Activated CD4-positive, alpha-beta T cell treated with anti-CD3 and anti-CD28 coated beads, Interleukin-2, Interleukin-6, amounts not matched to agents 100 ng/mL and 50 ng/mL, durations not matched to agents 16 hours and 8 hours (primary cell): ENCODE measurements around the gene ZFP57.
"Not testable (repeated sequence)": the region's sequence is repeated elsewhere in the genome, so short reads cannot be mapped to it uniquely, and the experiment has no call there.

Source experiments
- DNase-seq: peaks from one replicate; pipeline ENCODE4 v3.0.0-alpha.2; 2020

ZFP57 gene

DNA sequence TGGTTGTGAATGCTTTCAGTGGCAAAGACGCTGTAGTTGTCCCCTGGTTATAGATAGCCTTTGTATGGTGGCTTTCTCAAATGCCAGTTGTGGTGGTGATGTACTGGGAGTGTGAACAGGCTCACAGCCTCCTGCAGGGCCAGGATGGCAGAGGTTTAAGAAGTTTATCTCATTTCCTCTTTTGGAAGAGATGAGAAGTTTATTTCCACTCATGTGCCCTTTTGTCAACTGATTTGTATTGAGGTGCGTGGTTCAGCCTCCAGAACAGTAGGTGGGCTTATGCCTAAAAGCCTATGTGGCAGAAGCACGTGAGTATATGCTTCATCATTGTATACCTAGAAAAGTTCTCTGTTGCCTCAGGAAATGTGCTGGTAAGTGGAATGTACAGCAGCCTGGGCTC is 13.7 kb upstream of the ZFP57 start:
- no peak for DNase-seq

- no peak for DNase-seq
These were observed 4.9 kb upstream of the ZFP57 start for GRCh38 chr6:29685718-29686326.

DNA sequence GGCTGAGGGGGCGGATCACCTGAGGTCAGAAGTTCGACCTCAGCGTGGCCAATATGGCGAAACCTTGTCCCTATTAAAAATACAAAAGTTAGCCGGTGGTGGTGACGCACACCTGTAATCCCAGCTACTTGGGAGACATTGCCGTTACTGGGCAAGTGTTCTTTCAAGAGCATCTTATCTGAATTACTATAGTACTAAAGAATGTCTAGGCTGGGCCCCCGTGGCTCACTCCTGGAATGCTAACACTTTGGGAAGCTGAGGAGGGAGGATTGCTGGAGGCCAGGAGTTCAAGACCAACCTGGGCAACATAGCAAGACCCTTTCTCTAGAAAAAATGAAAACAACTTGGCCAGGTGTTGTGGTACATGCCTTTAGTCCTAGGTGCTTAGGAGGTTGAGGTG is 859 bp upstream of the ZFP57 start:
- DNase-seq: no peak

DNA sequence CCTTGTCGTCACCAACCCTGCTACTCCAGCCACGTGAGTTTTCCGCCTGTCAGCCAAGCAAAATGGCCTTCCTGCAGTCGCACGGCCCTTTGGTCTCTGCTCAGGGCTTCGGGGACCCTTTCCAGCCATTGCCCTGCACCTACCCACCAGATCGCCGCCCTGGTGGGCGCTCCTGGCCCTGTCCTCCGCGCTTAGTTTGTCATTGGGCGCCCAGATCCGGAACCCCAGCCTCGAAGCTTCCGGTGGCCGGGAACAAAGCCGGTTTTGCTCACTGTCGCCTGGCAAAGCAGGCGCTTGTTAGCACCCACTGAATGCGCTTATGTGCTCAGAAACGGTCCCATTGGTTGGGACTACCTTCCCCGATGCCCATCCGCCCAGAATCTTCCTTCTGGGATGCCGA is 536 bp downstream of the ZFP57 start:
- DNase-seq: no peak

DNA sequence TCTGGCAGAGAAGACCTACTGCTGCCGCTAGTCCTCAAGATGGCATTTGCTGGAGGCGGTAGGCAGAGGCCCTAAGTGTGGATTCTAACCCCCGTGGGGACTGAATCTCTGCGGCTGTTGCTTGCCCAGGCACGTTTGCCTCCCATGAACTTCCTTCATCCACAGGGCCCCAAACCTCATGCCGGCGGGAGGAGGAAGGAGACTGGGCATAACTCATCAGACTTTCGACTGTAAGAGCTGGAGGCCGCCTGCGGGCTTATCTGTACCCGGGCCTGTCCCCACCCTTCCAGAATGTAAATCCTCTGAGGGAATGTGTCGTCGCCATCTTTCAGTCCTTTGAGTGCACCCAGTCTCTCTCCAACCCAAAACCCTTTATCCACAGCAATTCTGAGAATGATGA is 990 bp downstream of the ZFP57 start:
- no peak for DNase-seq

- DNase-seq: no peak
These were observed 2.8 kb downstream of the ZFP57 start for GRCh38 chr6:29678114-29678513.

- DNase-seq: no peak
These were observed 3.9 kb downstream of the ZFP57 start for GRCh38 chr6:29676981-29677601.

GRCh38 chr6:29675561-29675960 is 5.4 kb downstream of the ZFP57 start:
- no peak for DNase-seq

DNA sequence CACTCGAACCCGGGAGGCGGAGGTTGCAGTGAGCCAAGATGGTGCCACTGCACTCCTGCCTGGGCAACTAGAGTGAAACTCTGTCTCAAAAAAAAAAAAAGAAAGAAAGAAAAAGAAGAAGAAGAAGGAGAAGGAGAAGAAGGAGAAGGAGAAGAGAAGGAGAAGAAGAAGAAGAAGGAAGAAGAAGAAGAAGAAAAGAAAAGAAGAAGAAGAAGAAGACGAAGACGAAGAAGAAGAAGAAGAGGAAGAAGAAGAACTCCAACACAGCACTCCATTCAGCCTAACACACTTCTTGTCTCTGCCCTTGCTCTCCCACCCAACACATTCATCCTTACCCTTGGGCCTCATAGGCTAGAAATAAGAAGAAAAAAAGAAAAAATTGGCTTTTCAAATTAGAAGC is 6.9 kb downstream of the ZFP57 start:
- DNase-seq: no peak

DNA sequence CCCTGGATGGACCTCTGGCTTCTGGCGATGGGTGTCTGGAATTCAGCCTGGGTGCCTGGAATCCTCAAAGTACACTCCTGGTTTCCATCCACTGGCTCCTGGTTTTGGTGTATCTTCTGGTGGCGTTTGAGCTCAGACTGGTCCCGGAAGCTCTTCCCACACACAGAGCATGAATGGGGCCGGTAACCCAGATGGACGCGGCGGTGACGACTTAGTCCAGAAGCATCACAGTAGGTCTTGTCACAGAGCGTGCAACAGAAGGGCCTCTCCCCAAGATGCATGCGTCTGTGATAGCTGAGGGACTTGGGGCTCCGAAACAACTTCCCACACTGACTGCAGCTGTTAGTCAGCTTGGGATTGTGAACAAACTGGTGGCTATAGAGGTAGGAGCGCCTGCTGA is 7.8 kb downstream of the ZFP57 start:
- DNase-seq: no peak

GRCh38 chr6:29672116-29672515 is 8.8 kb downstream of the ZFP57 start:
- not testable (repeated sequence) for DNase-seq

DNA sequence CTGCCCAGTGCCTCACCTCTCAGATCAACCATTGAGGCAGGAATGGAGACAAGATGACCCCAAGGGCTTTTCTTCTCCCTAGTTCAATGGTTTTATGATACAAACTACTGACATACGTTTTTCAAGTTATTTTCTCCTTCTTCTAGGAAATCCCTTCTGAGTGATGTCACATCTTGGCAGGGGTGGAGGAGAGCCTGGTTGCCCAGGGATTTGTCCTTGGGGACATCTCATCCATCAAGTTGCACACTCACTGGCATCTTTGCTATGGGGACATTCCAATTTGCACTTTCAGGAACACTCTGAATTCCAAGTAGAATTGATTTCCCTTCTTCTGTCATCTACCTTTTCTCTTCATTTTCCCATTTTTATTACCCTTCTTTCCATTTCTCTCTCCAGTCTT is 9.9 kb downstream of the ZFP57 start:
- no peak for DNase-seq

- no peak for DNase-seq
These were observed 13.8 kb downstream of the ZFP57 start for GRCh38 chr6:29667158-29667557.

DNA sequence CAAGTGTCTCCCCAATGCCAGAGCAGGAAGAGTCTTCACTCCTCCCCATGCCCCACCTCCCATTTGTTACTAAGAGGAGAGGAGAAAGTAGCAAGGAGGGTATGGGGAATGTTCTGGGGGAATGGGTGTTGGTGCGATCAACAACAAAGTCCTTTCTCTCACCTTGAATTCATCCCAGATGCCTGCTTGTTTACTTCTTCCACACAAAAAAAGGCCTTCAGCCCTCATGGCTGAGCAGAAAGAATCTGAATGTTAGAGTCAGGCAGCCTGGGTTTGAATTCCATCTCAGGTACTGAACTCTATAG is 14.2 kb downstream of the ZFP57 start:
- DNase-seq: no peak

GRCh38 chr6:29665942-29666825 is 14.8 kb downstream of the ZFP57 start:
- DNase-seq: no peak

DNA sequence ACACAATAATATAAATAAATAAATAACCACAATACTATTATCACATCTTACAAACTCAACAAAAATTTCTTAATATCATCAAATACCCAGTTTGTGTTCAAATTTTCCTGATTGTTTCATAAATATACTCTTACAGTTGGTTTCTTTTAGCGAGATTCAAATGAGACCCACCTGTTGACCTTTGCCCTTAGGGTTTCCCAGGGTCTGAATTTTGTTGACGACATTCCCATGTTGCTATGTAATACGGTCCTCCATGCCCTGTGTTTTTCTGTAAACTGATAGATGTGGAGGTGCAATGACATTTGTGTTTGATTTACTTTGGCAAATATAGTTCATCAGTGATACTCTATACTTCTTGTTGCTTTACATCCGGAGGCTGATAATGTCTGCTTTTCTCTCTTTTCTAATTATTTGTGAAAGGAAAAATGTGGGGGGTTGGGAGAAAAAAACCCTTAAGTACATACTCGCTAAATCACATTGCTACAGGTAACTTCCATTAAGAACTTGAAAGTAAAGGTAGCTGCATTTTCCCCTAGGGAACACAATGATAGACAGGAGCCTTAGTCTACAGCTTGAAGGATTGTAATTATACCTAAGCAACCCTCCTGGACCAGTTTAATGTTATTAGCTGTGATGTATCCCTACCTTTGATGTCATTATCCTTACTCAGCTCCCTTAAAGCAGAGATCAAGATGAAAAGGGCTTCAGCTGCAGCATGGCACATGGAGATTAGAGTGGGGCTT is 17.5 kb downstream of the ZFP57 start:
- no peak for DNase-seq

DNA sequence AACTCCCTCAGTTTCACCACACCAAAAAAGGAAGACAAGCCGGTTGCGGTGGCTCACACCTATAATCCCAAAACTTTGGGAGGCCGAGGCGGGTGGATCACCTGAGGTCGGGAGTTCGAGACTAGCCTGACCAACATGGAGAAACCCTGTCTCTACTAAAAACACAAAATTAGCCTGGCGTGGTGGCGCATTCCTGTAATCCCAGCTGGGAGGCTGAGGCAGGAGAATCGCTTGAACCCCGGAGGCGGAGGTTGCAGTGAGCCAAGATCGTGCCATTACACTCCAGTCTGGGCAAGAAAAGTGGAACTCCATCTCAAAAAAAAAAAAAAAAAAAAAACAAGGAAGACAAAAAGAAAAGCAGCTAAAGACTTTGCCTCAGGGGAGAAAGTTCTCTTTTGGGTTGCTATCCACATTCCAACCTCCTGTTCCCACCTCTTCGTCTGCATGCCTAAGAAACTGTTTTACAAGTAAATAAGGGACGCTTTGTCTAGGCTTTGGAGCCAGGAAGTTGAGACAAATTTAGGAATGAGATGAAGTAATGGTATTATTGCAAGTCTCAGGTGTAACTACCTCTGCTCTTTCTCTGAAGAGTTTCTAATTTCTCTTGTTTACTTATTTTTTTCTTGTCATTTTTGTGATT is 19.3 kb downstream of the ZFP57 start:
- DNase-seq: not testable (repeated sequence)

GRCh38 chr6:29661071-29661470 is 19.9 kb downstream of the ZFP57 start:
- no peak for DNase-seq

DNA sequence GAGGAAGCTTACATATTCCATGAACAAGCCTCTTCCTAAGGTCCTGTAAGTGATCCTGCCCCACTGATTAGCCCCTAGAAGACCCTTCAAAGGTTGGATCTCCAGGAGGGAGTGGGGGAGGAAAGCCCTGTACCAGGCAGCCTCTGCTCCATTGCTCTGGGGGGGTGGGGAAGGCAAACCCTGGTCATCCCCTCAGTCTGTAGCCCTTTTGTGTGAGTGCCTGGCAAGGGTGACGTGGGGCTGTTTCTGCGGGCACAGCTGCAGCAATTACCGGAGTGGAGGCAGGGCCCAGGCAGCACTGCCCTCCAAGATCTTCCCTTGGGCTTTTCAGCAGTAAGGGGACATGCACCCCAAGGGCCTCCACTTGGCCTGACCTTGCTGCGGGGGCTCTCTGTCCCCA is 24.2 kb downstream of the ZFP57 start, which contains the start of gene MOG:
TSS of gene MOG (plus strand) at position 295 of the 400 bp plus-strand sequence. CDS start 118 bp downstream, outside the sequence.
- DNase-seq: no peak

- DNase-seq: no peak
These were observed 24.8 kb downstream of the ZFP57 start for GRCh38 chr6:29656157-29656556.

DNA sequence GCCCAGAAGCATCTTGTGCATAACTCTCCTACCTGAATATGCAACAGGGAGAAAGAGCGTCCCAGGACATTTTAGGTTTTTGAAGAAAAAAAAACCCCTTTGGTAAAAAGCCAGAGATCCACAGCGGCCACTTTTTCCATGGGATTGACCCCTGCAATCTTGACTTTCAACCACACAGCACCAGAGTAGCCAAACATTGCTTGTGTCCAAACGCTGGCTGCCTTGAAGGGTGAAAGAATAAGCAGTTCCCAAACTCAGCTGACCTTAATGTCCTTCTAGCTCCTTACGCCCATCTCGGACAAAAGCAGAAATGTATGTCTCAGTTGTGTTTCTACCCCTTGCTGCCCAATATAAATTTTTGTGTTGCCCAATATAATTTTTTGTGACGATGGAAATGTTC is 25.3 kb downstream of the ZFP57 start:
- DNase-seq: no peak

- peak; percentile 74 for DNase-seq
These were observed 27.4 kb downstream of the ZFP57 start for GRCh38 chr6:29653452-29654038.

DNA sequence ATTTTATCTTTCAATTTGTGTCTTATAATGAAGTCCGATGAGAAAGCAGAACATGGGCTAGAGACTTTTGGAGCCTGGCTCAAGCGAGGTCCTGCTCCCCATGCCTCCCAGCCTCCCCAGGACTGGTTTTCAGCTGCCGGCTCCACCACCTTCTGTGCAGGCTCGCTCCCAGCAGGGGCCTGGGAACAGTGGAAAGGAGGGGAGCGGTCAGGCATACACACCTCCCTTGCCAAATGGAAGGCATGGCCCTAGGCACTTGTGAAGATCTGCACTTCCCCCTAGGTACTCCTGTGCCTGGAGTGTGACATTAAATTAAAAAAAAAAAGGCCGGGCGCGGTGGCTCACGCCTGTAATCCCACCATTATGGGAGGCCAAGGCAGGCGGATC is 28.8 kb downstream of the ZFP57 start:
- no peak for DNase-seq
